Adrenal gland (tissue), 12 donors: Measurements from ENCODE around the gene NKPD1. TPM values are rescaled to one million over a fixed set of nuclear protein-coding genes. Genes with fewer than 3 reads are reported as not detected.

Experiments
- DNase-seq, 7 donors: peaks; one replicate each; pipeline ENCODE4 v3.0.0-alpha.2; 2019 to 2020
- H3K27ac ChIP-seq, 5 donors: fragments of 200-600 bp; sonication (generic) in 4 of 5; 1 replicate in 3 of 5; 2 replicates in 2 of 5; pipeline versions ENCODE4 v1.5.1 to v1.8.0; 2016 to 2020; ENCODE audit warnings: mild to moderate bottlenecking in 1 of 5
- H3K27me3 ChIP-seq: fragments of 200-600 bp; 2 replicates; pipeline ENCODE4 v1.8.0; 2021
- H3K36me3 ChIP-seq, 2 donors: fragments of 200-600 bp; replicated peaks in 1 of 2; 1 replicate in 1 of 2; 2 replicates in 1 of 2; pipeline versions ENCODE4 v1.5.1 to v1.8.0; 2018 to 2022
- H3K4me1 ChIP-seq, 2 donors: fragments of 200-600 bp; replicated peaks in 1 of 2; 1 replicate in 1 of 2; 2 replicates in 1 of 2; pipeline versions ENCODE4 v1.5.1 to v1.8.0; 2018 to 2021
- H3K4me3 ChIP-seq, 4 donors: fragments of 200-600 bp; sonication (generic) in 3 of 4; one replicate each; pipeline ENCODE4 v1.5.1; 2016 to 2018
- H3K9me3 ChIP-seq, 3 donors: fragments of 200-600 bp; sonication (generic) in 1 of 3; replicated peaks in 1 of 3; 1 replicate in 2 of 3; 2 replicates in 1 of 3; pipeline versions ENCODE4 v1.5.1 to v1.8.0; 2016 to 2021
- CTCF ChIP-seq, 6 experiments: fragments of 450-650 bp in 4 of 6; fragments of 200-600 bp in 2 of 6; sonication (generic) in 1 of 6; IDR thresholded peaks; 1 replicate in 5 of 6; 2 replicates in 1 of 6; pipeline versions ENCODE4 v1.5.1 to v1.8.0; 2016 to 2021; ENCODE audit warnings: antibody characterized with exemption in 6 of 6, mild to moderate bottlenecking in 2 of 6, moderate library complexity in 1 of 6
- POLR2A ChIP-seq, 2 donors: fragments of 450-650 bp; IDR thresholded peaks; one replicate each; pipeline ENCODE4 v1.6.1; 2017; ENCODE audit warnings: antibody characterized with exemption in 2 of 2, mild to moderate bottlenecking in 2 of 2, moderate library complexity in 1 of 2
- WGBS, 4 donors: extraction: QIAGEN DNeasy Blood & Tissue Kit in 2 of 4; methylation state at CpG; one replicate each; pipeline versions ENCODE4 v1.1.5 to v1.1.7; 2013 to 2017; 5-methylcytosine and 5-hydroxymethylcytosine counted together
- intact Hi-C, 2 donors: fragments of 100-400 bp; cut with DNase I; formaldehyde crosslinking; loops; one replicate each; pipeline versions ENCODE4 v1.14.1 to v1.15.0; 2022 to 2023
- polyA plus RNA-seq, 3 donors: library from polyadenylated mRNA; stranded (reverse); fragments of 200-250 nt in 2 of 3; fragments of 350-450 nt in 1 of 3; fragmentation: Illumina TruSeq in 1 of 3; extraction: RNeasy Lipid Tissue Mini Kit (QIAGEN cat#74804) in 1 of 3; gene quantifications; one replicate each; pipeline ENCODE4 v1.2.3, GENCODE V29; 2013 to 2014
- total RNA-seq, 9 donors: library from RNA; depleted of rRNA in 4 of 9; stranded (reverse); fragments of >200 nt in 4 of 9; fragments of 120-200 nt in 1 of 9; fragmentation: NEBNext Ultra II Directional in 1 of 9; extraction: Animal tissue kit (Norgen Biotek cat#: 25700) in 1 of 9; gene quantifications; one replicate each; pipeline versions ENCODE4 v1.1.0 to v1.2.4, GENCODE V29; 2013 to 2023
- donor health status: healthy with polysubstance abuse.
- donor health status: Bipolar disorder and iron deficiency.
- donor health status: DM: yes; HTN: yes; CAD: no.
- donor health status: DM: no; HTN: no; CAD: no.
- donor health status: DM: no; HTN: no; CAD: no.
- donor health status: DM: yes; HTN: yes; CAD: no.

NKPD1 gene
- total and polyA plus RNA-seq, 12 donors, result 0.06 to 1.1 (median 0.25) TPM; not detected in 2

GRCh38 chr19:45159210-45159970 lies 1.4 kb downstream of the NKPD1 start:
- TF ChIP-seq CTCF (IDR thresholded peaks at IDR 0.05) (no peak), POLR2A (IDR thresholded peaks at IDR 0.05) (no peak)
- no peaks in the 10 kb centered on the region for H3K36me3 ChIP-seq
- H3K27ac ChIP-seq, result no peak overlapping the region
- intact Hi-C loops, result no loop called here
- 82 to 88% (median 85%) methylated on average over 3 to 12 of the region's 12 CpGs for WGBS, 4 donors
- H3K4me1 ChIP-seq, result peaks cover 0 to 2% of the 10 kb centered on the region in 2 donors
- no peak overlapping the region for H3K4me3 ChIP-seq
- peaks cover 11% of the 10 kb centered on the region for H3K27me3 ChIP-seq
- no peak for DNase-seq
- no peaks in the 10 kb centered on the region for H3K9me3 ChIP-seq

DNA sequence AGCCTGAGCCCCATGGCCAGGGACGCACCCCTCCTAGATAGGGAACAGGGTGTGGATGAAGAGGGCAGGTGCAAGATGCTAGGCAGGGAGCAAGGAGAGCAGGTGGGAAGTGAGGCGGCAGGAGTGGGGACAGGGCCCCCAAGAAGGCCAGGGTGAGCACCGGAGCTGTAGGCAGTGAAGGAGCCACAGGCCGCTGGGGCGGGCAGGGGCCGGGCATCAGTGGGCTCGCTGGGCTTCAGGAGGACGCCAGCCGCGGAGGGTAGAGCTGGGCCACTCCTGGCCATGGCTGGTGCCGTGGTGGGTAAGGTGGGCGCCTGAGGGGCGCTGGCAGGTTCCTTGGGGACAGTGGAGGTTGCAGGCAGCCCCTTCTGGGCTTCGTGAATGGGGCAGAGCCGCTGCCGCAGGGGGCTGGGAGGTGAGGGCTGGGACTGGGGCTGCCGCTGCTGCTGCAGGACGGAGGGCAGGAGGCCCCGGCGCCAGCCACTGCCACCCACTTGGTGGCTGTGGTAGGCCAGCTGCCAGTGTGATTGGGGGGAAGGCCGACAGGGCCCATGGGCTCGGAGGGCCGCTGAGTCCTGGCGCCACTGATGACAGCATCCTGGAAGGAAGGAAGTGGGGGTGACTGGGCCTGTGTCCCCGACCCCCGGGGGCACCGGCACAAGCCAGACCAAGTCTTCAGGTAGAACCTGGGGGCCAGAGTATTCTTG lies 2.1 kb downstream of the NKPD1 start:
- peaks cover 11% of the 10 kb centered on the region for H3K27me3 ChIP-seq
- intact Hi-C loops, result no loop called here
- whole genome bisulfite sequencing, 4 donors, result 75 to 84% (median 82%) methylated on average over 21 to 27 of the region's 27 CpGs
- H3K9me3 ChIP-seq, result no peaks in the 10 kb centered on the region
- TF ChIP-seq POLR2A (IDR thresholded peaks at IDR 0.05) (no peak), CTCF (IDR thresholded peaks at IDR 0.05) (no peak)
- no peak for DNase-seq
- peaks cover 6 to 10% of the 10 kb centered on the region in 2 donors for H3K4me1 ChIP-seq
- no peaks in the 10 kb centered on the region for H3K36me3 ChIP-seq
- no peak overlapping the region for H3K27ac ChIP-seq
- no peak overlapping the region for H3K4me3 ChIP-seq

DNA sequence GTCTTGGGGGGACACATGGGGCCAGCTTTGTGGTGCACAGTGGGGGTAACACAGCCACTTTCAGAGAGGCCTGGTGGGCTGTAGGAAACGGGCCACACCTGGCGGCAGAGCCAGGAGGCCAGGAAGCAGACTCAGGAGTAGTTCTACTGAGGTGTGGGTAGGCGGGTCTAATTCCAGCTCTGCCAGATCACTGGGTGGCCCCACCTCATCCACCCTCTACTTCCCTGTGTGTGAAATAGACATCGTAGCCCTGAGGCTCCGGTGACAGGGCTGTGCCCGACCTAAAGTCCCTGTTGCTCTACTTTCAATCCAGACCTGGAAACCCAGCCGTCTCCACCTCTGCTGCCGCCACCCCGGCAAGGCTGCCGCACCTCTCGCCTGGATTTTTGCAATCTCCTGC lies 4.0 kb downstream of the NKPD1 start:
- intact Hi-C loops, result no loop called here
- Histone ChIP-seq H3K4me3 (no peak overlapping the region), H3K36me3 (no peaks in the 10 kb centered on the region), H3K4me1 (peaks cover 17 to 29% of the 10 kb centered on the region in 2 donors), H3K27ac (no peak overlapping the region), H3K9me3 (no peaks in the 10 kb centered on the region), H3K27me3 (peaks cover 11% of the 10 kb centered on the region)
- no peak for DNase-seq
- 87 to 92% (median 90%) methylated on average over 8 to 11 of the region's 11 CpGs for WGBS, 4 donors
- TF ChIP-seq CTCF (IDR thresholded peaks at IDR 0.05), result no peak
- no peak for TF ChIP-seq POLR2A (IDR thresholded peaks at IDR 0.05)

GRCh38 chr19:45156011-45156630 lies 4.7 kb downstream of the NKPD1 start:
- DNase-seq, result no peak
- Histone ChIP-seq H3K4me1 (peaks cover 17 to 29% of the 10 kb centered on the region in 2 donors), H3K36me3 (no peaks in the 10 kb centered on the region), H3K27me3 (peaks cover 9% of the 10 kb centered on the region), H3K27ac (no peak overlapping the region), H3K9me3 (no peaks in the 10 kb centered on the region), H3K4me3 (no peak overlapping the region)
- TF ChIP-seq POLR2A (IDR thresholded peaks at IDR 0.05), result no peak
- TF ChIP-seq CTCF (IDR thresholded peaks at IDR 0.05), result no peak
- intact Hi-C loops, result no loop called here
- 87 to 90% (median 89%) methylated on average over 4 to 11 of the region's 11 CpGs for WGBS, 4 donors
